Panc1 (cell line): ENCODE results near the gene NDUFAF7. TPM values are rescaled to one million over a fixed set of nuclear protein-coding genes. Genes with fewer than 3 reads are reported as not detected.

Source experiments
- ATAC-seq: fragments of 200-7000 bp; cut with Tn5 transposase; 2 replicates; pipeline ENCODE4 v1.9.1; 2020; ENCODE audit warnings: mild to moderate bottlenecking, moderate library complexity
- BruUV-seq: library from RNA; stranded (reverse); fragments of 400-500 nt; replicated peaks from 2 replicates; lab custom pipeline; 2021; lab: Mats Ljungman, UMichigan
- CTCF ChIA-PET: fragments of 300-600 bp; sonication (Branson Sonifier 250); formaldehyde crosslinking; loops from one replicate; lab custom pipeline; 2022; ENCODE audit warnings: antibody characterized with exemption; lab: Charles Lee
- POLR2A ChIA-PET: fragments of 300-600 bp; sonication (Branson Sonifier 250); formaldehyde crosslinking; loops from one replicate; lab custom pipeline; 2022; ENCODE audit warnings: antibody characterized with exemption; lab: Charles Lee
- DNase-seq: peaks from one replicate; pipeline ENCODE4 v3.0.0-alpha.2; 2010; ENCODE audit warnings: low read depth, low spot score
- H3K27ac ChIP-seq: 2 replicates; pipeline ENCODE4 v1.5.1; 2011; ENCODE audit warnings: mild to moderate bottlenecking, low read length, inconsistent platforms
- H3K27me3 ChIP-seq: fragments of 200-500 bp; sonication (Bioruptor generic); 2 replicates; pipeline ENCODE4 v1.6.0; 2014; ENCODE audit warnings: low read length, inconsistent platforms; ENCODE audit not compliant: control insufficient read depth, insufficient read depth
- H3K36me3 ChIP-seq: fragments of 200-500 bp; sonication (Bioruptor generic); 2 replicates; pipeline ENCODE4 v1.5.1; 2014; ENCODE audit warnings: inconsistent platforms, mild to moderate bottlenecking, low read length, moderate library complexity; ENCODE audit not compliant: control insufficient read depth, insufficient read depth
- H3K4me1 ChIP-seq: 2 replicates; pipeline ENCODE4 v1.5.1; 2011; ENCODE audit warnings: inconsistent platforms, mild to moderate bottlenecking, low read length, moderate library complexity; ENCODE audit not compliant: control insufficient read depth, insufficient read depth
- H3K4me3 ChIP-seq, 2 experiments: 2 replicates each; pipeline ENCODE4 v1.5.1; 2011 to 2012; ENCODE audit warnings: low read depth in 2 of 2, low read length in 2 of 2, mild to moderate bottlenecking in 2 of 2, inconsistent platforms in 1 of 2, moderate library complexity in 1 of 2
- H3K9me3 ChIP-seq: fragments of 200-500 bp; sonication (Bioruptor generic); 2 replicates; pipeline ENCODE4 v1.5.1; 2014; ENCODE audit warnings: low read depth, mild to moderate bottlenecking, inconsistent platforms, low read length, moderate library complexity; ENCODE audit not compliant: control insufficient read depth, insufficient read depth
- POLR2AphosphoS5 ChIP-seq: IDR thresholded peaks from 2 replicates; pipeline ENCODE4 v1.6.1; 2012; ENCODE audit warnings: mild to moderate bottlenecking, low read depth, low read length, moderate library complexity
- SIN3A ChIP-seq: IDR thresholded peaks from 2 replicates; pipeline ENCODE4 v1.6.1; 2012; ENCODE audit warnings: low read depth, mild to moderate bottlenecking, low read length, moderate library complexity, borderline replicate concordance; ENCODE audit not compliant: insufficient read depth
- TCF7L2 ChIP-seq: IDR thresholded peaks from 2 replicates; pipeline ENCODE4 v1.6.1; 2011; ENCODE audit warnings: mild to moderate bottlenecking, low read depth, low read length, inconsistent platforms
- in situ Hi-C: cut with HindIII; loops from 2 replicates; pipeline ENCODE4 v1.10.0; 2016; ENCODE audit warnings: low sequenced_read_pairs, low pct_unique_long_range_greater_than_20kb
- intact Hi-C: fragments of 100-400 bp; cut with micrococcal nuclease; formaldehyde crosslinking; loops from one replicate; pipeline ENCODE4 v1.10.0; 2022; ENCODE audit not compliant: unreplicated experiment
- total RNA-seq: library from RNA; stranded (reverse); gene quantifications from one replicate; pipeline ENCODE4 v1.2.1, GENCODE V29; 2021; ENCODE audit not compliant: unreplicated experiment
- TF ChIP-seq, protein P1 (sequence below), 2 experiments: IDR thresholded peaks; 2 replicates each; pipeline ENCODE4 v1.6.1; 2011 to 2012; ENCODE audit warnings: low read depth in 2 of 2, control low read depth in 1 of 2, low read length in 1 of 2, mild to moderate bottlenecking in 1 of 2, moderate library complexity in 1 of 2; ENCODE audit not compliant: insufficient read depth in 1 of 2
- TF ChIP-seq, protein P2 (sequence below): fragments of 450-650 bp; IDR thresholded peaks from 2 replicates; pipeline ENCODE4 v1.5.1; 2017; ENCODE audit warnings: mild to moderate bottlenecking

NDUFAF7 gene
- total RNA-seq, 1 experiment from 2014 or later = 17.7 TPM

DNA sequence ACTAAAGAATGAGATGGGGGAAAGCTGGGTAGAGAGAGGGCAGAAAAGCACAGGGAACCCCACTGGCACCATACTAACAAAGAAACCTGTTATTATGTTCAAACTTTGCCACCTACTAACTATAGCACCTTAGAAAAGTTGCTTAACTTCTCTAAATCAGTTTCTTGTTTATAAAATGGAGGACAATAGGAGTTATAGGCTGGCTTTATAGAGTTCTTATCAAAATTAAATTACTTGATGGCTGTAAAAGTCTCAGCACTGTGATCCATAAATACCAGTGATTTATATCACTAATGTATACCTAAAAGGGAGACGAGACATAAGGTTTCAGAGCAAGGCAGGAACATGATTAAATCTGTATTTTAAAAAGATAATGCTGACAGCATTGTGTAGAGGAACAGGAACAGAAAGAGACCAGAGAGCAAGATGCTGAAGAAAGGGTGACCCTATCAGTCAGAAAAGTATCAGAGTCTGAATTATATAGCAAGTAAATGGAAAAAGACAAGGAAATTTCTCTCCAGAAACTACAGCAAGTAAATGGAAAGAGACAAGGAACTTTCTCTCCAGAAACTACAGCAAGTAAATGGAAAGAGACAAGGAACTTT, 64.1 kb downstream of the NDUFAF7 start:
- in situ Hi-C loops (no loop called here), intact Hi-C loops (no loop called here)
- DNase-seq (no peak), ATAC-seq (no peak)
- ChIA-PET CTCF (no interaction called here), POLR2A (interaction anchor here (0.5 kb wide), 1 partner anchor 616 kb away, joined by 3 read pairs; no protein-coding TSS in a partner anchor)
- H3K27me3 ChIP-seq = no peaks in the 10 kb centered on the region
- H3K4me1 ChIP-seq = no peaks in the 10 kb centered on the region
- H3K36me3 ChIP-seq = no peaks in the 10 kb centered on the region
- H3K9me3 ChIP-seq = no peaks in the 10 kb centered on the region
- TF ChIP-seq TCF7L2 = no peak
- TF ChIP-seq, protein P1, sequence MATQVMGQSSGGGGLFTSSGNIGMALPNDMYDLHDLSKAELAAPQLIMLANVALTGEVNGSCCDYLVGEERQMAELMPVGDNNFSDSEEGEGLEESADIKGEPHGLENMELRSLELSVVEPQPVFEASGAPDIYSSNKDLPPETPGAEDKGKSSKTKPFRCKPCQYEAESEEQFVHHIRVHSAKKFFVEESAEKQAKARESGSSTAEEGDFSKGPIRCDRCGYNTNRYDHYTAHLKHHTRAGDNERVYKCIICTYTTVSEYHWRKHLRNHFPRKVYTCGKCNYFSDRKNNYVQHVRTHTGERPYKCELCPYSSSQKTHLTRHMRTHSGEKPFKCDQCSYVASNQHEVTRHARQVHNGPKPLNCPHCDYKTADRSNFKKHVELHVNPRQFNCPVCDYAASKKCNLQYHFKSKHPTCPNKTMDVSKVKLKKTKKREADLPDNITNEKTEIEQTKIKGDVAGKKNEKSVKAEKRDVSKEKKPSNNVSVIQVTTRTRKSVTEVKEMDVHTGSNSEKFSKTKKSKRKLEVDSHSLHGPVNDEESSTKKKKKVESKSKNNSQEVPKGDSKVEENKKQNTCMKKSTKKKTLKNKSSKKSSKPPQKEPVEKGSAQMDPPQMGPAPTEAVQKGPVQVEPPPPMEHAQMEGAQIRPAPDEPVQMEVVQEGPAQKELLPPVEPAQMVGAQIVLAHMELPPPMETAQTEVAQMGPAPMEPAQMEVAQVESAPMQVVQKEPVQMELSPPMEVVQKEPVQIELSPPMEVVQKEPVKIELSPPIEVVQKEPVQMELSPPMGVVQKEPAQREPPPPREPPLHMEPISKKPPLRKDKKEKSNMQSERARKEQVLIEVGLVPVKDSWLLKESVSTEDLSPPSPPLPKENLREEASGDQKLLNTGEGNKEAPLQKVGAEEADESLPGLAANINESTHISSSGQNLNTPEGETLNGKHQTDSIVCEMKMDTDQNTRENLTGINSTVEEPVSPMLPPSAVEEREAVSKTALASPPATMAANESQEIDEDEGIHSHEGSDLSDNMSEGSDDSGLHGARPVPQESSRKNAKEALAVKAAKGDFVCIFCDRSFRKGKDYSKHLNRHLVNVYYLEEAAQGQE (IDR thresholded peaks at IDR 0.05; ENCODE audit: insufficient read depth in 1 of 2, low read depth in 2 of 2, low read length in 1 of 2) = no peak
- TF ChIP-seq, protein P2, sequence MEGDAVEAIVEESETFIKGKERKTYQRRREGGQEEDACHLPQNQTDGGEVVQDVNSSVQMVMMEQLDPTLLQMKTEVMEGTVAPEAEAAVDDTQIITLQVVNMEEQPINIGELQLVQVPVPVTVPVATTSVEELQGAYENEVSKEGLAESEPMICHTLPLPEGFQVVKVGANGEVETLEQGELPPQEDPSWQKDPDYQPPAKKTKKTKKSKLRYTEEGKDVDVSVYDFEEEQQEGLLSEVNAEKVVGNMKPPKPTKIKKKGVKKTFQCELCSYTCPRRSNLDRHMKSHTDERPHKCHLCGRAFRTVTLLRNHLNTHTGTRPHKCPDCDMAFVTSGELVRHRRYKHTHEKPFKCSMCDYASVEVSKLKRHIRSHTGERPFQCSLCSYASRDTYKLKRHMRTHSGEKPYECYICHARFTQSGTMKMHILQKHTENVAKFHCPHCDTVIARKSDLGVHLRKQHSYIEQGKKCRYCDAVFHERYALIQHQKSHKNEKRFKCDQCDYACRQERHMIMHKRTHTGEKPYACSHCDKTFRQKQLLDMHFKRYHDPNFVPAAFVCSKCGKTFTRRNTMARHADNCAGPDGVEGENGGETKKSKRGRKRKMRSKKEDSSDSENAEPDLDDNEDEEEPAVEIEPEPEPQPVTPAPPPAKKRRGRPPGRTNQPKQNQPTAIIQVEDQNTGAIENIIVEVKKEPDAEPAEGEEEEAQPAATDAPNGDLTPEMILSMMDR = no peak
- TF ChIP-seq POLR2AphosphoS5 = no peak
- no peak for TF ChIP-seq SIN3A
- no TSS peak for BruUV-seq
- no peak overlapping the region for H3K27ac ChIP-seq
- no peak overlapping the region for H3K4me3 ChIP-seq

- in situ Hi-C loops = no loop called here
- H3K4me3 ChIP-seq = no peak overlapping the region
- no peak for TF ChIP-seq TCF7L2
- TF ChIP-seq, protein P1 (IDR thresholded peaks at IDR 0.05; ENCODE audit: insufficient read depth in 1 of 2, low read depth in 2 of 2, low read length in 1 of 2) = no peak
- TF ChIP-seq, protein P2 = no peak
- no peak for TF ChIP-seq SIN3A
- TF ChIP-seq POLR2AphosphoS5 = no peak
- BruUV-seq = no TSS peak
- H3K36me3 ChIP-seq = no peaks in the 10 kb centered on the region
- DNase-seq = no peak
- no peaks in the 10 kb centered on the region for H3K9me3 ChIP-seq
- intact Hi-C loops = no loop called here
- ChIA-PET CTCF (no interaction called here), POLR2A (no interaction called here)
- ATAC-seq = no peak
- H3K4me1 ChIP-seq = no peaks in the 10 kb centered on the region
- no peak overlapping the region for H3K27ac ChIP-seq
- no peaks in the 10 kb centered on the region for H3K27me3 ChIP-seq
These were observed 66.2 kb downstream of the NDUFAF7 start for GRCh38 chr2:37297632-37298031.
